ENCODE measurements around the gene SP100. TPM values are rescaled to one million over a fixed set of nuclear protein-coding genes. Genes with fewer than 3 reads are reported as not detected.

Gene SP100
- total RNA-seq, 1 experiment from 2014 or later: 110 TPM

DNA sequence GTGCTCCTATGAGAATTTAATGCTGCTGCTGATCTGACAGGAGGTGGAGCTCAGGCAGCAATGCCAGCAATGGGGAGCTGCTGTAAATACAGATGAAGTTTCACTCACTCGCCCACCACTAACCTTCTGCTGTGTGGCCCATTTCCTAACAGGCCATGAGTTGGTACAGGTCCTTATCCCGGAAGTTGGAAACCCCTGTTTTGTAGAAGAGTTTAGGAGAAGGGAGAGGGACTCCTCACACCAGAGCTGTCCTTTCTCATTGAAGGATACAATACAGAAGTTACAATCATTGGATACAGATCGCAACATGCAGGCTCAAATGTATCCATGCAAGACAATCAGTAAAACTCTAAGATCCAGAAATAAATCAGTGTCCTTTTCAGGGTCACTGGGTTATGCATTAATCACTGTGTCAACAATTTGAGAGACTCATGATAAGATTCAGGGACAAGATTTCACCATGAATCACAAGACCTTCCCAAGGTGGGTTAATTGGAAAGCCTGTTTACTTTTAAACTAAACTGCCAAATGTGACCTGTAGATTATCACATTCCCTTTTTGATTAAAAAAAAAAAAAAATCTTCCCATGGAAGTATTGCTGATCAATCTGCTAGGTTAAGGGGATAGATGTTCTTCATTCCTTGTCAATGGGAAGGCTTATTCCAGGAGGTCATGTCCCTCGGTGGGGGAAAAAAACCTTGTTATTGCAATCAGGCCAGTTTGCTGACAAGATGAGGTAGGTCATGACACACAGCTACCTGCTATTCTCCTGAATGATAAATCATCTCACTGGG lies 97.2 kb downstream of the SP100 start:
- no peak overlapping the region for H3K4me3 Mint-ChIP-seq (ENCODE audit: low read depth, unreplicated experiment)
- H3K27me3 Mint-ChIP-seq (ENCODE audit: unreplicated experiment): no peaks in the 10 kb centered on the region
- peak overlapping the region; percentile 41 for H3K27ac Mint-ChIP-seq (ENCODE audit: unreplicated experiment)
- TF ChIP-seq, protein P1, sequence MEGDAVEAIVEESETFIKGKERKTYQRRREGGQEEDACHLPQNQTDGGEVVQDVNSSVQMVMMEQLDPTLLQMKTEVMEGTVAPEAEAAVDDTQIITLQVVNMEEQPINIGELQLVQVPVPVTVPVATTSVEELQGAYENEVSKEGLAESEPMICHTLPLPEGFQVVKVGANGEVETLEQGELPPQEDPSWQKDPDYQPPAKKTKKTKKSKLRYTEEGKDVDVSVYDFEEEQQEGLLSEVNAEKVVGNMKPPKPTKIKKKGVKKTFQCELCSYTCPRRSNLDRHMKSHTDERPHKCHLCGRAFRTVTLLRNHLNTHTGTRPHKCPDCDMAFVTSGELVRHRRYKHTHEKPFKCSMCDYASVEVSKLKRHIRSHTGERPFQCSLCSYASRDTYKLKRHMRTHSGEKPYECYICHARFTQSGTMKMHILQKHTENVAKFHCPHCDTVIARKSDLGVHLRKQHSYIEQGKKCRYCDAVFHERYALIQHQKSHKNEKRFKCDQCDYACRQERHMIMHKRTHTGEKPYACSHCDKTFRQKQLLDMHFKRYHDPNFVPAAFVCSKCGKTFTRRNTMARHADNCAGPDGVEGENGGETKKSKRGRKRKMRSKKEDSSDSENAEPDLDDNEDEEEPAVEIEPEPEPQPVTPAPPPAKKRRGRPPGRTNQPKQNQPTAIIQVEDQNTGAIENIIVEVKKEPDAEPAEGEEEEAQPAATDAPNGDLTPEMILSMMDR (IDR thresholded peaks at IDR 0.05; ENCODE audit: unreplicated experiment): no peak
- intact Hi-C loops (cut with micrococcal nuclease; ENCODE audit: unreplicated experiment): no loop called here
- DNase-seq: peak; percentile 11
- no TSS peak for BruUV-seq (replicated peaks)
- H3K36me3 Mint-ChIP-seq (ENCODE audit: insufficient read depth, unreplicated experiment): no peaks in the 10 kb centered on the region
- CTCF ChIA-PET: no interaction called here
- H3K9me3 Mint-ChIP-seq (ENCODE audit: low read depth, unreplicated experiment): no peaks in the 10 kb centered on the region
- peaks cover 13% of the 10 kb centered on the region for H3K4me1 Mint-ChIP-seq (ENCODE audit: low read depth, unreplicated experiment)

DNA sequence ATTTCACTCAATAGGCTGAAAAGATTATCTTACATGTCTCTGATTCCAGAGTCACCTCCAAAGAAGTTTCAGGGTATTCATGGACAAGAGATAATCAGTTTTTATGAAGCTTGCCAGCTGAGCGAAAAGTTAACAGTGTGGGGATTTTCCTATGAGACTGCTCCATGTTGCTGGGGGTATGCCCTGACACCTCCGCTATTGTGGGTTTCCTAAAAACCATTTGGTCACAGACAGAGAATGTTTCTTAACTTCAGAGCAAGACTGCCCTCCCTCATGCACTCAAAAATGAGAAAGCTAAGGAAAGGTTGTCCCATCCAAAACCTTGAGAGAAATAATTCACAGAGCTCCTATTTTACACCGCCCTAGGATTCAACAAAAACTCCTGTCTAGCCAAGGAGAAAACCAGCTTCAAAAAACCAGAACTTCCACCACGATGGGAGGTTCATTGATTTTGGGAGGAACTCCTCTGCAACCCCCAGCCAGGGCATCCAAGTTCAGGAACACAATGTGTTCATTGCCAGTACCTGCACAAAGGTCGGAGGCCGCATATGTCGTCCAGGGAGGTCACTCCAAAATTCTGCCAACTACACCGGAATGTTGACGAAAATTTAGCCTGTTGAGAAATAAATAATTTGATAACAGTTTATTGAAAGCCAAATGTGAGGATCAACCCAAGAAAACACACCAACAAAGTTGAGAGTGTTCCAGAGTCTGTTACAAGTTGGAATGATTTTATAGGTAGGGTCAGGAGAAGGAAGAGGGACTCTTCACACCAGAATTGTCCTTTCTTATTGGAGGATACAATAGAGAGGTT lies 104.3 kb downstream of the SP100 start:
- no peak overlapping the region for H3K4me3 Mint-ChIP-seq (ENCODE audit: low read depth, unreplicated experiment)
- TF ChIP-seq, protein P1 (IDR thresholded peaks at IDR 0.05; ENCODE audit: unreplicated experiment): no peak
- no peaks in the 10 kb centered on the region for H3K27me3 Mint-ChIP-seq (ENCODE audit: unreplicated experiment)
- no TSS peak for BruUV-seq (replicated peaks)
- peaks cover 20% of the 10 kb centered on the region for H3K9me3 Mint-ChIP-seq (ENCODE audit: low read depth, unreplicated experiment)
- H3K4me1 Mint-ChIP-seq (ENCODE audit: low read depth, unreplicated experiment): no peaks in the 10 kb centered on the region
- no peak overlapping the region for H3K27ac Mint-ChIP-seq (ENCODE audit: unreplicated experiment)
- intact Hi-C loops (cut with micrococcal nuclease; ENCODE audit: unreplicated experiment): no loop called here
- no peak for DNase-seq
- peaks cover 11% of the 10 kb centered on the region for H3K36me3 Mint-ChIP-seq (ENCODE audit: insufficient read depth, unreplicated experiment)
- CTCF ChIA-PET: no interaction called here

DNA sequence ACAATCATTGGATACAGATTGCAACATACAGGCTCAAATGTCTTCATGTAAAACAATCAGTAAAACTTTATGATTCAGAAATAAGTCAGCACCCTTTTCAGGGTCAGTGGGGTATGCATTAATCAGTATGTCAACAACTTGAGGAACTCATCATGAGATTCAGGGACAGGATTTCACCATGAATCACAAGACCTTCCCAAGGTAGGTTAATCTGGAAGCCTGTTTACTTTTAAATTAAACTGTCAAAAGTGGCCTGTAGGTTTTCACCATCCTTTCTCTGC lies 104.8 kb downstream of the SP100 start:
- H3K27me3 Mint-ChIP-seq (ENCODE audit: unreplicated experiment): no peaks in the 10 kb centered on the region
- no TSS peak for BruUV-seq (replicated peaks)
- no peak overlapping the region for H3K4me3 Mint-ChIP-seq (ENCODE audit: low read depth, unreplicated experiment)

DNA sequence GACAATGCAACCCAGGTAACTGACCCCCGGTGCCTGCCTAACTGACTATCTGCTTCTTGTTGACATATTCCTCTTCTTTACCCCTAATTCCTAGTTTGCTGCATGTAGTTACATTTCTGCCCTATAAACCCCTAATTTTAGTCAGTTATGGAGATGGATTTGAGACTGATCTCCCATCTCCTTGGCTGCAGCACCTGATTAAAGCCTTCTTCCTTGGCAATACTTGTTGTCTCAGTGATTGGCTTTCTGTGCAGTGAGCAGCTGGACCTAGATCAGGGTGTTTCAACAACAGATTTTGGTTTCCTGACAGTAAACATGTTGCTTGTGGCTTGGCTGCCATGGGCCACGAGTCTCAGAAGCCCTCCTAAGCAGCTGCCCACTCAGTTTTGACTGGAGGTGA lies 105.4 kb downstream of the SP100 start:
- intact Hi-C loops (cut with micrococcal nuclease; ENCODE audit: unreplicated experiment): no loop called here
- TF ChIP-seq, protein P1 (IDR thresholded peaks at IDR 0.05; ENCODE audit: unreplicated experiment): no peak
- Mint-ChIP-seq H3K4me3 (ENCODE audit: low read depth, unreplicated experiment) (no peak overlapping the region), H3K4me1 (ENCODE audit: low read depth, unreplicated experiment) (no peaks in the 10 kb centered on the region), H3K27me3 (ENCODE audit: unreplicated experiment) (no peaks in the 10 kb centered on the region), H3K9me3 (ENCODE audit: low read depth, unreplicated experiment) (peaks cover 20% of the 10 kb centered on the region), H3K36me3 (ENCODE audit: insufficient read depth, unreplicated experiment) (peaks cover 17% of the 10 kb centered on the region), H3K27ac (ENCODE audit: unreplicated experiment) (no peak overlapping the region)
- no peak for DNase-seq
- CTCF ChIA-PET: no interaction called here
- BruUV-seq (replicated peaks): no TSS peak

More for the DNA sequence above, 104.8 kb downstream of the SP100 start:
- Mint-ChIP-seq H3K27ac (ENCODE audit: unreplicated experiment) (no peak overlapping the region), H3K9me3 (ENCODE audit: low read depth, unreplicated experiment) (peaks cover 20% of the 10 kb centered on the region), H3K36me3 (ENCODE audit: insufficient read depth, unreplicated experiment) (peaks cover 11% of the 10 kb centered on the region), H3K4me1 (ENCODE audit: low read depth, unreplicated experiment) (no peaks in the 10 kb centered on the region)
- CTCF ChIA-PET: no interaction called here
- intact Hi-C loops (cut with micrococcal nuclease; ENCODE audit: unreplicated experiment): no loop called here
- TF ChIP-seq, protein P1 (IDR thresholded peaks at IDR 0.05; ENCODE audit: unreplicated experiment): no peak
- DNase-seq: no peak

Data from Calu3 (cell line).